ENCODE measurements around the gene KRTAP12-4. TPM values are rescaled to one million over a fixed set of nuclear protein-coding genes. Genes with fewer than 3 reads are reported as not detected.
"Not testable (repeated sequence)": the region's sequence is repeated elsewhere in the genome, so short reads cannot be mapped to it uniquely, and the experiment has no call there.

Gene KRTAP12-4
- total RNA-seq, 1 donor from 2014 or later: not detected

GRCh38 chr21:44637018-44637850, 17.2 kb downstream of the KRTAP12-4 start, which contains the start of gene KRTAP10-10:
Gene KRTAP10-10 (plus strand): TSS chr21:44637356. CDS start chr21:44637418, 62 bp downstream.
- DNase-seq (ENCODE audit: low read depth in 2 of 2): no peak

GRCh38 chr21:44636209-44637017, 18.0 kb downstream of the KRTAP12-4 start:
- no peak for DNase-seq (ENCODE audit: low read depth in 2 of 2)

GRCh38 chr21:44632067-44632466, 22.4 kb downstream of the KRTAP12-4 start:
- no peak for DNase-seq (ENCODE audit: low read depth in 2 of 2)

GRCh38 chr21:44630440-44630839, 24.0 kb downstream of the KRTAP12-4 start:
- no peak for DNase-seq (ENCODE audit: low read depth in 2 of 2)

- DNase-seq (ENCODE audit: low read depth in 2 of 2): no peak
Observed at GRCh38 chr21:44628707-44629391, 25.6 kb downstream of the KRTAP12-4 start.

- not testable (repeated sequence) for DNase-seq (ENCODE audit: low read depth in 2 of 2)
Observed at GRCh38 chr21:44627831-44628233, 26.6 kb downstream of the KRTAP12-4 start.

GRCh38 chr21:44627181-44627822, 27.2 kb downstream of the KRTAP12-4 start:
- not testable (repeated sequence) for DNase-seq (ENCODE audit: low read depth in 2 of 2)

- no peak for DNase-seq (ENCODE audit: low read depth in 2 of 2)
Observed at GRCh38 chr21:44626673-44627143, 27.8 kb downstream of the KRTAP12-4 start, which contains the start of gene KRTAP10-9. Gene KRTAP10-9 (plus strand): TSS chr21:44627093. CDS start chr21:44627172, 79 bp downstream.

- no peak for DNase-seq (ENCODE audit: low read depth in 2 of 2)
Observed at GRCh38 chr21:44626262-44626661, 28.2 kb downstream of the KRTAP12-4 start.

GRCh38 chr21:44625756-44626155, 28.7 kb downstream of the KRTAP12-4 start:
- DNase-seq (ENCODE audit: low read depth in 2 of 2): no peak

- DNase-seq (ENCODE audit: low read depth in 2 of 2): no peak
Observed at GRCh38 chr21:44623575-44623974, 30.9 kb downstream of the KRTAP12-4 start.

GRCh38 chr21:44619886-44620285, 34.6 kb downstream of the KRTAP12-4 start:
- no peak for DNase-seq (ENCODE audit: low read depth in 2 of 2)

GRCh38 chr21:44618909-44619308, 35.5 kb downstream of the KRTAP12-4 start:
- DNase-seq (ENCODE audit: low read depth in 2 of 2): peak in 1 of 2 donors; percentile 13

GRCh38 chr21:44618504-44618903, 36.0 kb downstream of the KRTAP12-4 start:
- DNase-seq (ENCODE audit: low read depth in 2 of 2): peak; percentile 47 to 57

GRCh38 chr21:44617071-44617501, 37.4 kb downstream of the KRTAP12-4 start:
- DNase-seq (ENCODE audit: low read depth in 2 of 2): no peak

GRCh38 chr21:44616591-44616926, 37.9 kb downstream of the KRTAP12-4 start:
- no peak for DNase-seq (ENCODE audit: low read depth in 2 of 2)

GRCh38 chr21:44615911-44616590, 38.4 kb downstream of the KRTAP12-4 start:
- no peak for DNase-seq (ENCODE audit: low read depth in 2 of 2)

GRCh38 chr21:44615466-44615865, 39.0 kb downstream of the KRTAP12-4 start:
- DNase-seq (ENCODE audit: low read depth in 2 of 2): no peak

- no peak for DNase-seq (ENCODE audit: low read depth in 2 of 2)
Observed at GRCh38 chr21:44614961-44615391, 39.5 kb downstream of the KRTAP12-4 start.

GRCh38 chr21:44614161-44614631, 40.3 kb downstream of the KRTAP12-4 start:
- DNase-seq (ENCODE audit: low read depth in 2 of 2): no peak
